Sigmoid colon (tissue), 7 donors: ENCODE measurements around the gene GREB1. TPM values are rescaled to one million over a fixed set of nuclear protein-coding genes. Genes with fewer than 3 reads are reported as not detected.

Experiments used
- DNase-seq: peaks from one replicate; pipeline ENCODE4 v3.0.0-alpha.2; 2019
- H3K27ac ChIP-seq, 4 donors: fragments of 200-600 bp; sonication (generic); one replicate each; pipeline ENCODE4 v1.5.1; 2016 to 2019; ENCODE audit warnings: mild to moderate bottlenecking in 1 of 4
- H3K27me3 ChIP-seq, 3 donors: fragments of 200-600 bp; sonication (generic); one replicate each; pipeline ENCODE4 v1.5.1; 2019; ENCODE audit warnings: mild to moderate bottlenecking in 1 of 3
- H3K36me3 ChIP-seq, 4 donors: fragments of 200-600 bp; sonication (generic); one replicate each; pipeline ENCODE4 v1.5.1; 2016 to 2019
- H3K4me1 ChIP-seq, 4 donors: fragments of 200-600 bp; sonication (generic); one replicate each; pipeline ENCODE4 v1.5.1; 2017 to 2019
- H3K4me3 ChIP-seq, 4 donors: fragments of 200-600 bp; sonication (generic); one replicate each; pipeline ENCODE4 v1.5.1; 2017 to 2019; ENCODE audit warnings: mild to moderate bottlenecking in 2 of 4, moderate library complexity in 1 of 4
- H3K9me3 ChIP-seq, 4 donors: fragments of 200-600 bp in 3 of 4; sonication (generic) in 3 of 4; one replicate each; pipeline versions ENCODE4 v1.5.1 to v1.6.1; 2013 to 2019
- CTCF ChIP-seq, 4 experiments: fragments of 450-650 bp in 3 of 4; fragments of 200-600 bp in 1 of 4; IDR thresholded peaks; one replicate each; pipeline ENCODE4 v1.5.1; 2016 to 2019; ENCODE audit warnings: antibody characterized with exemption in 4 of 4, mild to moderate bottlenecking in 3 of 4, moderate library complexity in 2 of 4
- EP300 ChIP-seq, 4 donors: sonication (generic); formaldehyde crosslinking; IDR thresholded peaks; one replicate each; pipeline ENCODE4 v1.6.1; 2017; ENCODE audit warnings: antibody characterized with exemption in 4 of 4
- POLR2A ChIP-seq, 2 donors: fragments of 450-650 bp; IDR thresholded peaks; one replicate each; pipeline ENCODE4 v1.6.1; 2016; ENCODE audit warnings: antibody characterized with exemption in 2 of 2, mild to moderate bottlenecking in 2 of 2, moderate library complexity in 2 of 2
- POLR2AphosphoS5 ChIP-seq, 4 donors: sonication (generic); formaldehyde crosslinking; IDR thresholded peaks; one replicate each; pipeline ENCODE4 v1.6.1; 2017; ENCODE audit warnings: antibody characterized with exemption in 4 of 4
- WGBS, 2 donors: extraction: QIAGEN DNeasy Blood & Tissue Kit; methylation state at CpG; one replicate each; pipeline ENCODE4 v1.1.7; 2013; 5-methylcytosine and 5-hydroxymethylcytosine counted together
- intact Hi-C: fragments of 100-400 bp; cut with DNase I; formaldehyde crosslinking; loops from one replicate; pipeline ENCODE4 v1.15.1; 2023
- polyA plus RNA-seq, 3 donors: library from polyadenylated mRNA; stranded (reverse); fragments of 200-250 nt; gene quantifications; one replicate each; pipeline ENCODE4 v1.2.3, GENCODE V29; 2013
- total RNA-seq, 4 donors: library from RNA; depleted of rRNA; stranded (reverse); fragments of >200 nt; gene quantifications; one replicate each; pipeline ENCODE4 v1.1.0, GENCODE V29; 2016
- donor health status: healthy with polysubstance abuse.
- donor health status: Bipolar disorder and iron deficiency.
- donor health status: healthy.

The GREB1 gene
- total and polyA plus RNA-seq, 7 donors: 0.28 to 2.5 (median 1.1) TPM; not detected in 1

GRCh38 chr2:11652553-11652952 lies 118.7 kb downstream of the GREB1 start:
- no peak for DNase-seq
- Histone ChIP-seq H3K27ac (no peak overlapping the region), H3K36me3 (no peaks in the 10 kb centered on the region), H3K4me3 (no peak overlapping the region), H3K4me1 (peaks cover 0 to 9% (median 0%) of the 10 kb centered on the region in 4 donors), H3K9me3 (no peaks in the 10 kb centered on the region), H3K27me3 (no peaks in the 10 kb centered on the region)
- 61 to 65% methylated on average over 3 of the region's 3 CpGs for WGBS, 2 donors
- TF ChIP-seq CTCF (IDR thresholded peaks at IDR 0.05) (no peak), POLR2AphosphoS5 (IDR thresholded peaks at IDR 0.05) (no peak), EP300 (IDR thresholded peaks at IDR 0.05) (no peak), POLR2A (IDR thresholded peaks at IDR 0.05) (no peak)
- intact Hi-C loops: loop anchor here (10.0 kb wide), 1 partner anchor 1612 kb away; no protein-coding TSS in a partner anchor

GRCh38 chr2:11655495-11655894 lies 121.7 kb downstream of the GREB1 start:
- Histone ChIP-seq H3K9me3 (no peaks in the 10 kb centered on the region), H3K27me3 (no peaks in the 10 kb centered on the region), H3K36me3 (no peaks in the 10 kb centered on the region), H3K27ac (no peak overlapping the region), H3K4me1 (peaks cover 0 to 9% (median 0%) of the 10 kb centered on the region in 4 donors), H3K4me3 (no peak overlapping the region)
- WGBS, 2 donors: 59% methylated on average over 4 of the region's 4 CpGs
- intact Hi-C loops: loop anchor here (10.0 kb wide), 1 partner anchor 1609 kb away; no protein-coding TSS in a partner anchor
- peak in 2 of 4 donors; percentile 38 to 51 for TF ChIP-seq POLR2AphosphoS5 (IDR thresholded peaks at IDR 0.05)
- no peak for TF ChIP-seq CTCF (IDR thresholded peaks at IDR 0.05)
- DNase-seq: no peak

GRCh38 chr2:11656252-11656651 lies 122.4 kb downstream of the GREB1 start:
- no peak for DNase-seq
- H3K27ac ChIP-seq: no peak overlapping the region
- WGBS, 2 donors: 91 to 98% methylated on average over 1 of the region's 1 CpG
- intact Hi-C loops: loop anchor here (10.0 kb wide), 1 partner anchor 1609 kb away; no protein-coding TSS in a partner anchor
- no peaks in the 10 kb centered on the region for H3K9me3 ChIP-seq
- TF ChIP-seq CTCF (IDR thresholded peaks at IDR 0.05): no peak
- no peak for TF ChIP-seq EP300 (IDR thresholded peaks at IDR 0.05)
- TF ChIP-seq POLR2A (IDR thresholded peaks at IDR 0.05): no peak
- H3K4me1 ChIP-seq: peaks cover 0 to 9% (median 0%) of the 10 kb centered on the region in 4 donors
- H3K4me3 ChIP-seq: no peak overlapping the region
- H3K27me3 ChIP-seq: no peaks in the 10 kb centered on the region
- no peaks in the 10 kb centered on the region for H3K36me3 ChIP-seq

- no peak overlapping the region for H3K4me3 ChIP-seq
- TF ChIP-seq POLR2A (IDR thresholded peaks at IDR 0.05) (no peak), POLR2AphosphoS5 (IDR thresholded peaks at IDR 0.05) (no peak), EP300 (IDR thresholded peaks at IDR 0.05) (no peak), CTCF (IDR thresholded peaks at IDR 0.05) (no peak)
- intact Hi-C loops: loop anchor here (10.0 kb wide), 1 partner anchor 1608 kb away; no protein-coding TSS in a partner anchor
- peaks cover 0 to 9% (median 0%) of the 10 kb centered on the region in 4 donors for H3K4me1 ChIP-seq
- WGBS, 2 donors: 36 to 69% methylated on average over 31 of the region's 31 CpGs
- H3K36me3 ChIP-seq: no peaks in the 10 kb centered on the region
- H3K27ac ChIP-seq: no peak overlapping the region
- no peaks in the 10 kb centered on the region for H3K9me3 ChIP-seq
- H3K27me3 ChIP-seq: no peaks in the 10 kb centered on the region
- peak; percentile 40 for DNase-seq
Measured at GRCh38 chr2:11656671-11657101, 122.8 kb downstream of the GREB1 start.

- H3K4me1 ChIP-seq: peaks cover 0 to 9% (median 0%) of the 10 kb centered on the region in 4 donors
- H3K27me3 ChIP-seq: no peaks in the 10 kb centered on the region
- intact Hi-C loops: loop anchor here (10.0 kb wide), 1 partner anchor 1608 kb away; no protein-coding TSS in a partner anchor
- no peak overlapping the region for H3K27ac ChIP-seq
- no peaks in the 10 kb centered on the region for H3K36me3 ChIP-seq
- TF ChIP-seq POLR2A (IDR thresholded peaks at IDR 0.05) (no peak), CTCF (IDR thresholded peaks at IDR 0.05) (no peak), POLR2AphosphoS5 (IDR thresholded peaks at IDR 0.05) (no peak), EP300 (IDR thresholded peaks at IDR 0.05) (no peak)
- WGBS, 2 donors: 88% methylated on average over 11 of the region's 11 CpGs
- no peaks in the 10 kb centered on the region for H3K9me3 ChIP-seq
- peak; percentile 46 for DNase-seq
- no peak overlapping the region for H3K4me3 ChIP-seq
Measured at GRCh38 chr2:11657195-11657594, 123.3 kb downstream of the GREB1 start.
